ENCODE data around the gene GTSF1L.
"Not testable (repeated sequence)": the region's sequence is repeated elsewhere in the genome, so short reads cannot be mapped to it uniquely, and the experiment has no call there.

The GTSF1L gene

DNA sequence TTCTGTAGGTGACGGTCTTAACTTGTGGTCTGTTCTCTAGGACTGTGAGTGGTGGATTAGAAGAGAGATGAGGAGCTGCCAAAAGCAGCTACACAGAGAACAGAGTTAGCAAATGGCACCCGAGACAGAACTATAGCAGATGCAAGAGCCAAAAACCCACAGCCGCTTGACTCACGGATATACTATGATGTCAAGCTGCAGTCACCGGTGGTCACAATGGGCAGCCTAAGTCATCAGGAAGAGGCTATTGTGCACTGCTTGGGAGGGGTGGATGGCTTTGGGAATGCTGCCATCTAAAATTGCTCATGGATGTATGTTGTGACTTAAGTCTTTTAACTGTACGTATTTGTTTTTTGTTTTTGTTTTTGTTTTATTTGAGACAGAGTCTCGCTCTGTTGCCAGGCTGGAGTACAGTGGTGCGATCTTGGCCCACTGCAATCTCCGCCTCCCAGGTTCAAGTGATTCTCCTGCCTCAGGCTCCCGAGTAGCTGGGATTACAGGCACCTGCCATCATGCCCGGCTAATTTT lies at the start of gene GTSF1L:
TSS of gene GTSF1L (minus strand) at position 192 of the 528 bp plus-strand sequence. CDS start 308 bp downstream, outside the sequence.
- DNase-seq, result no peak

DNA sequence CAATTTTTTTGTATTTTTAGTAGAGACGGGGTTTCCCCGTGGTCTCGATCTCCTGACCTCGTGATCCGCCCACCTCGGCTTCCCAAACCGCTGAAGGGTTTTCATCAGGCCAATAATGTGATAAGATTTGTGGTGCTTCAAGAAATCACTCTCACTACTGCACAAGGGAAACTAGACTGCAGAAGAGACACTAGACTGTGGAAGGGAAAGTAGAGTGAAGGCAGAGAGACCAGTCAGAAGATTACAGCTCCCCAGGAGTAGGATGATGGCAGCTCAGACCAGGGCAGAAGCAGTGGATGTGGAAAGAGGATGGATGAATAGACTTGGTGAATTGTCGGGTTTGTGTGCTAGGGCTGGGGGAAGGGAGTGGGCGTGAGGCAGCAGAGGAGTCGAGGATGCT lies 48.0 kb upstream of the GTSF1L start:
- DNase-seq, result no peak

DNA sequence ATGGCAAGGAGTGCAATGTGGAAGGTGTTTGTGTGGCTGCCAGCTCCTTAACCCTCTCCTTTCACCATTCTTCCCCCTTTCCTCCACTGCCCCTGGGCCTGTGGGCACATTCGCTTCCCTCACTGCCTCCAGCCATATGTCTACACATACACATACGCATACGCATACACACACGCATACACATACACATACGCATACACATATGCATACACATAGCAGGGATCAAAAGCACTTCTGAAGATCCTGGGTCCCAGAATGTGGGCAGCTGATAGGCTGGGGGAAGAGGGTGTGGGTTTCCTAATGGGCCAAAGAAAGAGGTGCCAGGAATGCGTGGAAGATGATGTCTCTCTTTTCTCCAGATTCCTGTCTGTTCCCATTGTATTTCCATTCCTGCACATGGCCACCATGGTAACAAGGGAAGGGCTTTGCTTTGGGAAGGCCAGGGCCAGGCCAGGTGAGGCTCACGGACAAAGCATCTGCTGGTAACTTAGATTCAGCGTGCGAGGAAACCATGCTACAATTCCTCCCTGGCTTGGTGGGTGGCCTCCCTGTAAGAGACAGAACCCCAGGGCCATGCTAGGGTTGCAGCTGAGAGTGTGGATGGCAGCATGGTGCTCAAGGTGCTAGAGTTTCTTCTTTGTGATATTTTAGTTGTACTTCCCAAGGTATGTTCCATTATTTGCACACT lies 44.8 kb upstream of the GTSF1L start:
- DNase-seq, result no peak

DNA sequence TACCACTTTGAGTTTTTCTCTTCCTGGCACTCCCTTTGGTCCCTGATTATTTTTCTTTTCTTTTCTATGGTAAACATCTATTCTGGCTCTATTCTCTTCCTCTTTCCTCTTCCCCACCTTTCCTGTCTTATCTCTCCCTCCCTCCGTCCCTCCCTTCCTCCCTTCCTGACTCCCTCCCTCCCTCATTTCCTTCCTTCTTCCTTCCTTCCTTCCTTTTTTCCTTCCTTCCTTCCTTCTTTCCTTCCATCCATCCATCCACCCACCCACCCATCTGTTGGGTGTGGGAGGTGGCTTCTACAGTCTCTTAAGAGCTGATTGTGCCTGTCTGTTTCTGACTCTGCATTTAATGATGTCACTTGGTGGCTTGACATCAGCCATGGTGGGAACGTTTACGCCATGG lies 43.5 kb upstream of the GTSF1L start:
- DNase-seq, result no peak

DNA sequence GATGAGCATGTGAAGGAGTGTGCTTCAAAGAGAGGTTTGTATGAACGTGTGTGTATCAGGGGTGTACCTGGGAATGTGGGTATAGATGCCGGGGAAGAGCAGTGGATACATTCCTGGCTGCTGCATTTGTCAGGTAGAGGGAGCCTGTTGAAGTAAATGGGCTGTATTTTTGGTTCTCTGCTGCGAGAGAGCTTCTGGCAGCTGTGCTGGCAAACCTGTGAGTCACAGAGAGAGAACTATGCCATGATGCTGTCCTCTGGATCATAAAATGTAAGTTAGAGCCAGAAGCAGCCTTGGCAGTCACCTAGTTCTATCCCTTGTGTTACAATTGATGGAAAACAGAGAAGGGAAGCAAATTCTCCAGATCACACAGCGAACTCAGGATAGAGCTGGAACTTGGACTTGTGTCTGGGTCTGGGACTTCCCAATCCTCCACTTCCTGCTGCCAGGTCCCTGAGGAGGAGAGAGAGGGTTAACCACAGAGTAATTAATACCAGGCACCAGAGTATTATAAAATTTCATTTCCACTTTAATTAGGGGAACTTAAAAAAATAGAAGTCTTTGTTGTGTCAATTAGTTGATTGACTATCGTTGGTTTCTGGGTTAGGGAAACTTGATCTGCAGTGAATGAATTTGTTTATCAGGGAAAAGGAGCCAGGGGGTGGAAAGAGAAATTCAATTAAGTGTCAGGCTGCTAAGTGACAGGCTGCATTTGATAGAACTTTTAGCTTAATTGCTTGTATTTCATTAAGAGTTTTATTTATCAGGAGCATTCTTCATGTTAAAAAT lies 41.1 kb upstream of the GTSF1L start:
- DNase-seq, result peak in 17 of 58 donors; percentile 0 to 64 (median 13)

DNA sequence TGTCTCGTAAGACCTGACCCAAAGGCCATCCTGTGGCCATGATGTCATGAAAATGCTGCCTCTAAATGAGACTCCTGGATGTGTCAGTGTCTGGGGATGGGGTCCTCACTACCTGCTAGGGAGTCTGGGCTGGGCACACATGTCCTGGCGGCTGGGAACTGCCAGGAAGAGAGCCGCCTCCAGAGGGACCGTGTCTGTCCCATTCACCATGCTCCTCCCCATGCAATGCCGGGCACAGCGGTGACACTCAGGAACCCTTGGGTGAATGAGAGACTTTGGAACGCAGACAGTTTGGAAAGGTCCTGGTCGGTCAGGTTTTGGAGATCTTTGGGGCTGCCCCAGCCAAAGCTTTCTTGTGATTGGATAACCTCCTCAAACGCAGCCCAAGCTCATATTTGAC lies 40.1 kb upstream of the GTSF1L start:
- no peak for DNase-seq

DNA sequence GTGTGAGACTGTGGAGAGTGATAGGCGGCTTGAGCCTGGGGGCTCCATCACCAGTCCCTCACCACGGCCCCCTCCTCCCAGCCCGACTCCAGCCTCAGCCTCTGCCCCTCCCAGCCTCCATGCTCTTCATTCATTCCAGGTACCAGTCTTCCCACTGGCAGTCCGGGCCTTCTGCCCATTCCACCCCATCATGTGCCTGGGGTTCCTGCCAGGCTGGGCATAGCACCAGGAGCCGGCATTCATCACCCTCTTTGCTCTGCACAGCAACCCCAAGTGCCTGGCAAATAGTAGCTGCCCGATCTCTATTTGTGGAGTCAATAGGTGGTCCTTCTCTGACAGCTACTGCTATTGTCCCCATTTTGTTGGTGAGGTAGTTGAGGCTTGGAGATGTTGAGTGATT lies 39.6 kb upstream of the GTSF1L start:
- DNase-seq, result peak in 56 of 58 donors; percentile 22 to 93 (median 74)

DNA sequence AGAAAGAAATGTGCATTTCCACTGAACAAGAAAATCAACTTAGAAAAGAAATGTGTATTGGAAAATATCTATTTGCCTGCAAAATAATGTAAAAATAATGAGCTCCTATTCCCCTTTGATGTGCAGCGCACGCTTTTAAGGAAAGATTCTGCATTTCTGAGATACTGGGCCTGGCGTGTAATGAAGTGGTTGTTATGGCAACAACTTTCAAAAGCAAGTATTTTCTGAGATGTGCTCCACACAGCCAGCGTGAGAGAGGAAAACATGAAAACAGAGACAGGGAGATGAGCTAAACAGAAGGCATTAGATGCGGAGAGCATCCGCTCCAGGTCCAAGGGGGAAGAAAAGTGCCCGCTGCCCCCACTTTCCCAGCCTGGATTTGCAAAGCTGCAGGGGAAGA lies 39.1 kb upstream of the GTSF1L start:
- DNase-seq, result peak in 24 of 58 donors; percentile 9 to 77 (median 45)

DNA sequence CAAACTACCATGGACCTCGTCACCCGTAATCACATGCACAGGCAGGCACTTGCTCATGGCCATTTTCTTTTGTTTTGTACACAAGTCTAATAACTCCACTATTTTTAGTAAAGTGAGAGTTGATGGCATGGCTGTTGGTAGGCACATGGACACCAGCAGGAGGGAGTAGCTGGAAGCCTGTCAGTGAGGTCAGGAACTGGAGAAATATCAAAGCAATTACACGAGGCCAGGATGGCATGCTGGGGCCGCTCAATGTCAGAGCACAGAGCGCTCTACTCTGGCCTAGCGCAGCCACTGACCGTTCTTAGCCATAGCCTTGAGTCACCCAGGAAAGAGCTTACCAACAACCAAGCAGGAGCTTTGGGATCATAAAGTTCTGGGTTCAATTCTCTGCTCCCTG lies 36.1 kb upstream of the GTSF1L start:
- DNase-seq, result no peak

DNA sequence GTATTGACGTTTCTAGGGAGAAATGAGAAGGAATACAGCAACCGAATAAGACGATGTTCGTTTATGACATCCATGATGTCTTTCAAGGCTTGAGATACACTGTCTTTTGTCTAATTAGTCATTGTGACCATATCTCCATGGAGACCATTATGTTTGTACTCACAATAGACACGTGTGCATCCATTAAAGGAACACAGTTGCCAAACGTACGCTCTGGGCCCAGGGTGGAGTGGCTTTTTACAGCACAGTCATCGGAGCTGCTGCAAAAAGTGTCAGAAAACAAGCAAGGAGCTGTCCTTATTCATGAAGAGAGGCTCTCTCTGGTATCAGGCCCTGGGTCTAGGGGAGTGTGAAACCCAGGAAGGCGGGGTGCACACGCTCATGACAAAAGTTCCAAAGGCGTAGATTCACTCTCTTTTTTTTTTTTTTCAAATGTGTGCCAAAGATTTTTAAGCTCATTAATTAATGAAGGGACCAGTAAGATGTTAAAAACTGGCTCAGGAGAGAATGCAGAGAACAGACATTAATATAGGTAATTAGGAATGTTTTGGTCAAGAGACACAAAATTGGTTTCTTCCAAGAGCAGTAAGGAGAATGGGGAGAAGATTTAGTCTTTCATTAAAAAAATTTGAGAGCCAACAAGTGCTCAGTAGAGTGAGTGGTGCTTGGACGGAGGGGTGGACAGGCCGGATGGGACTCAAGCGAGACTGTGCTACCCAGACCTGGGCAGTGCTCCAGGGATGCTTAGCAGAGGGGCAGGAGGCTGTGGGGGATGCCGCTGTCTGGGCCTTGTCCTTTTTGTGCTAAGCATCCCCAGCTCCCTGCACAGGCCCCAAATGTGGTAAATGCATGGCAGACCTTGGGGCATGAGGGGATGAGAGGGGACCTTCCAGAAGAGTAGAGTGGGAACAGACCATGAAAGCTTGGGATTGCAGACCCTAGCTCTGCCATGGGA lies 34.9 kb upstream of the GTSF1L start:
- DNase-seq, result no peak

DNA sequence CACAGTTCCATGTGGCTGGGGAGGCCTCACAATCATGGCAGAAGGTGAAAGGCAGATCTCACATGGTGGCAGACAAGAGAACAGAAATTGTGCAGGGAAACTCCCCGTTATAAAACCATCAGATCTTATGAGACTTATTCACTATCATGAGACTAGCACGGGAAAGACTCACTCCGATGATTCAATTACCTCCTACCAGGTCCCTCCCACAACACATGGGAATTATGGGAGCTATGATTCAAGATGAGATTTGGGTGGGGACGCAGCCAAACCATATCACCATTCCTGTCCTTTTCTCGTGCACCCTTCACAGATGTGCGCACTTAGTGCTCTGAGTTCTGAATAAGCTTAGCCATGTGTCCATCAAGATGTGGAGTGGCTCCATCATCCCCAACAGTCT lies 31.1 kb upstream of the GTSF1L start:
- DNase-seq, result not testable (repeated sequence)

DNA sequence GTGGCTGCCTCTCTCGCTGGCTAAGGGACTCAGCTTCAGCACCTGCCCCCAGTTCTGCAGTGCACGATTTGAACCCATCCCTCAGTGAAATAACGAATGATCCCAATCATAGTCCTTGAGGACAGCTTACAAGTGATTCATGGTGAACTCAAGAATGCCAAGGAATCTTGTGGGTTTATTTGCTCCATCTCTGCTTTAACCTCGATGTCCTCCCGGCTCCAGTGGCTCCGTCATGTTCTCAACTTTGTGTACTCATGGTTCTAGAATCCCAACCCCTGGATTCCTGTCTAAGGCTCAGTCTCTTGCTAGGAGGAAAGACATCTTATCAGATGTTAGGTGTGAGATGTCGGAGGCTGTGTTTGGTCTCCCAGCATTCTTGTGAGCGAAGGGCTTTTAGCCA lies 29.0 kb upstream of the GTSF1L start:
- DNase-seq, result no peak

DNA sequence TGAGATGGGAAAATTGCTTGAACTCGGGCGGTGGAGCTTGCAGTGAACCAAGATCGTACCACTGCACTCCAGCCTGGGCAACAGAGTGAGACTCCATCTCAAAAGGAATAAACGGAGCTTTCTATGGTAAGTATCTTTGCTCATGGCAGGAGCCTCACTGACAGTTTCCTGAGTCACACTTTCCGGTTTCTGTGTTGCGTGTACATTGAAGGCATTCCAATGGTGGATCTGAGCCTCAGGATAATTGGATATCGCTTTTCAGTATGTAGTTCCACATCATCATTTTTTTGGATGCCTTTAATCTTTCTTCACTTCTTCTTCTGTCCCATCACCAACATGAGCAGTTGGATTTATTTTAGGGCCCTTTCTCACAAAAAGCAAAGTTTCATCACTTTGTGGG lies 28.6 kb upstream of the GTSF1L start:
- no peak for DNase-seq

DNA sequence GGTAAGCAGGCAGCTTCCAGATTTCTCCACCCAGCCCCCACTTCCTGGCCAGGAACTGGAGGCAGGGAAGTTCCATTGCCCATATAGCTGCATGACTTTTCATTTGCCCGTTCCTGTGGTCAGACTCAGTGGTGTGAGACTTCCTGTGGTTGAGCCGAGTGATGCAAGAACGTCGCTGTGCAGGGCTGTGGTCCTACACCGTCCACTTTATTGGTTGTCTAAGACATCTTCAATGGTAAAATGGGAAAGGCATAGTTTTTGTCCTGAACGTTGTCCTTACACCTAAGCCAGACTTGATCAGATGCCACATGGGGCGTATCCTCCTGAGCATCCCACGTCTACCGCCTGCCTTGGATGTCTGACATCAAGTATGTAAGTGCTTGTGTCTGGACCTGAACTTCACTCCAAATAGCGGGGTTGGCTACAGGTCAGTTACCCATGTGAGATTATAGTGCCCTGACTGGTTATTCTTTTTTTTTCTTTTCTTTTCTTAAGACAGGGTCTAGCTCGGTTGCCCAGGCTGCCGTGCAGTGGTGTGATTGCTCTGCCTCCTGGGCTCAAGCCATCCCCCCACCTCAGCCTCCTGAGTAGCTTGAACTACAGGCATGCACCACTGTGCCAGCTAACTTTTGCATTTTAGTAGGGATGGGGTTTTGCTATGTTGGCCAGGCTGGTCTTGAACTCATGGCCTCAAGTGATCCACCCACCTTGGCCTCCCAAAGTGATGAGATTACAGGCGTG lies 25.9 kb upstream of the GTSF1L start:
- DNase-seq, result peak in 8 of 58 donors; percentile 5 to 22 (median 6)

DNA sequence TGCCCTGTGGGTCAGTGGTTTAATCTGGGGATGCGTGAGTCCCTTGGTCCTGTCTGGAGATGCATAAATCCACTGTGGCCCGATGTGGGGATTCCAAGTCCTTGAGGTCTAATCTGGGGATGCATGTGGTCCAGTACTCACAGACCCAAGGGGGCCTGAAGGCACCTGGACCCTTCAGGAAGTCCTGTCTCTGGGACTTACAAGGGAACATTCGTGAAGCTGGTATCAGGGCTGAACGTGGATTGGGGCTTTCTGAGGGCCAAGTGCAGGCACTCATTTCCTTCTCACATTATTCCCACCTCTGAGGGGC lies 25.2 kb upstream of the GTSF1L start:
- no peak for DNase-seq

DNA sequence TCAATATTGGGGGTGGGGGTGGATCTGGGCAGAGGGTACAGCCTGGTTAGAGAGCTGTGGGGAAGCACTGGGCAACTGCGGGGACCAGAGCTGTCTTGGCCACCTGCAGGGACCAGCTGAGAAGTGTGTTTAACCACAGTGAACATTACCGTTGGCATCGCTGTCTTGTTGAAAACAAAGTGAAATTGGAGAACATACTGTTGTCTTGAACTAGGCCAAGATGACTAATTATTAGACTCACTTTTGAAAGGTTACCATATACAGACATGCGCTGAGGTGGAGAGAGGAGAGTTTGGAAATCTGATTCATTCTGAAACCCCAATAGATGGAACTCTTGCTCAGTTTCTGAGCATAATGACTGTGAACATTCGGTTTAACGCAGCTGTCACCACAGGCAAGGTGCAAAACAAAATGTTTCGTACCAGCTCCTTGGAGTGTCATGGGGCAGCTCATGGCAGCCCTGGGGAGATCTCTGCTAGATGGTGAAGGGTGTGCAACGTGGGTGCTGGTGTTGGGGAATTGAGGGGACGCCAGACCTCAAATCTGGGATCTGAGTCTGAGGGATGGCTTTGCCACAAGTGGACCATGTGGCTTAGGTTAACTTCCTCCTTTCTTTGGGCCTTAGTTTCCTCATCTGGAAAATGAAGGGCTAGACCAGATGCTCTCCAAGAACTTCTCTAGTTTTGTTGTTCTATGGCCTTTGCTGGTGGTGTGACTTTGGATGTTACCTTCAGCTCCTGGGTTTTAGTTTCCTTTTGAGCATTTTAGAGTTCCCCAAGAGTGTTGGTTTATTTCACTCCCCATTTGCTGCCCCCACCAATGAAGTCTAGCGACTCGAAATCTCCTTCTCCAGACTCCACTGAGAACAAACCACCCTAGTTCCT lies 24.6 kb upstream of the GTSF1L start:
- peak in 1 of 58 donors; percentile 2 for DNase-seq

DNA sequence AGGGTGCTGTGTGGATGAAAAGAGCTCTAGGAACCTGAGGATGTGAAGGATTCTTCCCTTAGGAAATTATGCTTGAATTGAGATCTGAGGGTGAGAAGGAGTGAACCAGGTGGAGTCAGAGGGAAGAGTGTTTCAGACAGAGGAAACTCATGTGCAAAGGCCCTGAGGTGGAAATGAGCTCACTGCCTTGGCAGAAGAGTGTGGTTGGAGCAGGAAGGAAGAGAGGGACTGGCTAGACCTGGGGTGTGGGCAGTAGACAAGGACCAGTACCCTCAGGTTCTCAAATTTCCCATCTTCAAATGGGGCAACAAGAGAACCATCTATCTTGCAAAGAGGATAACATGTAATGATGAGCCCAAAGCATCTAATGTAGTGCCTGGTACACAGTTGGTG lies 24.0 kb upstream of the GTSF1L start:
- DNase-seq, result no peak

DNA sequence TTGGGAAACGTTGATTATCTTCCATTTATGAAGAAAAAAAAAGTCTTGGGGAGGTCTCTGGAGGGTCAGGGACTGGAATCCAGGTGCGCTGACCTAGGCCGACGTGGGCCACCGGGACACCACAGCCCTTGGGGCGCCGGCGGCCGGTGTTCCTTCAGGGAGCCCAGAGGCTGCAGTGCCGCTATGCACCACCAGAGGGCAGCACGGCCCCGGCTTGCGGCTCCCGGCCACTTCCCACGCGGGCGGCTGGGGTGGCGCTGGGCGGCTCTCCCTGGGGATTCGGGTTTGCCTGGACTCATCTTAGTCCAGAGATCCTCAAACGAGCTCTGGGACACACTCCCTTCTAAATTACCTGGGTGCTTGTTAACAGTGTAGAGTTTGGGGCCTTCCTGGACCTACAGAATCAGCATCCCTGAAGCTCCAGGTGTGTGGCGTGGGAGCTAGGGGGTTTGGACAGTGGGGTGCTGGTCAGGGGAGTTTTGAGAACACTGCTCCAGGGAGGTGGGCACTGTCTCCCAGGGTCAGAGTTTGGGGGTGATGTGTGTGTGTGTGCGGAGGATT lies 23.0 kb upstream of the GTSF1L start:
- DNase-seq, result peak in 54 of 58 donors; percentile 6 to 90 (median 44)

DNA sequence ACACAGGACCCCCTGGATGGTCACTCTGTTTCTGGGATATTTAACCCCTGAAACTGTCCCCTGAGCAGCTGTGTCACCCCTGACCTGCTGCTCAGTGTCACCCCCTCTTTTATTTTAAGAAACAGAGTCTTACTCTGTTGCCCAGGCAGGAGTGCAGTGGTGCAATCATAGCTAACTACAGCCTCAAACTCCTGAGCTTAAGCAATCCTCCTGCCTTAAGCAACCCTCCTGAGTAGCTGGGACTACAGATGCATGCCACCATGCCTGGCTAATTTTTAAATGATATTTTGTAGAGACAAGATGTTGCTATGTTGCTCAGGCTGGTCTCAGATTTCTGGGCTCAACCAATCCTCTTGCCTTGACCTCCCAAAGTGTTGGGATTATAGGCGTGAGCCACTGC lies 21.5 kb upstream of the GTSF1L start:
- no peak for DNase-seq
